ENCODE measurements around the gene AMBRA1.

Gene AMBRA1

DNA sequence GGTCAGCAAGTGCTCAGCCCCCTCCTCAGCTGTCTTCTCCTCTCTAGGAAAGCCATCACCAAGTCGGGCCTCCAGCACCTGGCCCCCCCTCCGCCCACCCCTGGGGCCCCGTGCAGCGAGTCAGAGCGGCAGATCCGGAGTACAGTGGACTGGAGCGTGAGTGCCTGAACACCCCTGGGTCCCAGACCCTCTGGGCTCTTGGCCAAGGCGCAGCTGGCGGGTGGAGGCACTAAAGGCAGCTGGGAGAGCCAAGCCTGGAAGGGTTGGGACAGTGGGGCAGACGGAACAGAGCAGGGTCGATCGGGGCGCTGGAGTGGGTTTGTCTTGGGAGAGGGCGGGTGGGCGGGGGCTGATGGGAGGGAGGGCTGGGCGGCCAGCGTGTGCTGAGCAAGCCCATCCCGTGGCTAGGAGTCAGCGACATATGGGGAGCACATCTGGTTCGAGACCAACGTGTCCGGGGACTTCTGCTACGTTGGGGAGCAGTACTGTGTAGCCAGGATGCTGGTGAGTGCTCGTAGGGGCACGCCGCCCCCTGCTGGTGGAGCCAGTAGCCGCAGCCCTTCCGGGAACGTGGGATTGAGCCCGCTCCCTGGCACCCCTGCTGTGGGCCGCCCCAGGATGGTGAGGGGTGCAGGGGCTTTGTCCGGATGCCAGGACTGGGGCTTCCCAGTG, 226.4 kb downstream of the AMBRA1 start:
- DNase-seq (ENCODE audit: low read depth) = peak; percentile 67

DNA sequence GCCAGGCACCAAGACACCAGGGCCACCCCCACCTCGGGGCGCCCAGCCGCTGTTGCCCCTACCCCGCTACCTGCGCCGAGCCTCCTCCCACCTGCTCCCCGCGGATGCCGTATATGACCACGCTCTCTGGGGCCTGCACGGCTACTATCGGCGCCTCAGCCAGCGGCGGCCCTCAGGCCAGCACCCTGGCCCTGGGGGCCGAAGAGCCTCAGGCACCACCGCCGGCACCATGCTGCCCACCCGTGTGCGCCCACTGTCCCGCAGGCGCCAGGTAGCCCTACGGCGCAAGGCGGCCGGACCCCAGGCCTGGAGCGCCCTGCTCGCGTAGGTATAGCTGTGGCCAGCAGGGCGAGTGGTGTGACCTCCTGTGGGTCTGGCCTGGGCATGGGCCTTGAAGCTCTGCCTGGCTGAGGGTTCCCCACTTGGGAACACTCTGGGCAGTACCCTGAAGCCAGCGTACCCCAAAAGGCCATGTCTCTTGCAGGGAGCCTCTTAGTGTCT, 227.1 kb downstream of the AMBRA1 start:
- no peak for DNase-seq (ENCODE audit: low read depth)

DNA sequence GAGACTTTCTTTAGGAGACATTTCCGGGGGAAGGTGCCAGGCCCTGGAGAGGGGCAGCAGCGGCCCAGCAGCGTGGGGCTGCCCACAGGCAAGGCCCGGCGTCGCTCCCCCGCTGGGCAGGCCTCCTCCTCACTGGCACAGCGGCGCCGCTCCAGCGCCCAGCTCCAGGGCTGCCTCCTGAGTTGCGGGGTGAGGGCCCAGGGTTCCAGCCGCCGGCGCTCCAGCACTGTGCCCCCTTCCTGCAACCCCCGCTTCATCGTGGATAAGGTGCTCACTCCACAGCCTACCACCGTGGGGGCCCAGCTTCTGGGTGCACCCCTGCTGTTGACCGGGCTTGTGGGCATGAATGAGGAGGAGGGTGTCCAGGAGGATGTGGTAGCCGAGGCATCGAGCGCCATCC, 227.6 kb downstream of the AMBRA1 start:
- no peak for DNase-seq (ENCODE audit: low read depth)

DNA sequence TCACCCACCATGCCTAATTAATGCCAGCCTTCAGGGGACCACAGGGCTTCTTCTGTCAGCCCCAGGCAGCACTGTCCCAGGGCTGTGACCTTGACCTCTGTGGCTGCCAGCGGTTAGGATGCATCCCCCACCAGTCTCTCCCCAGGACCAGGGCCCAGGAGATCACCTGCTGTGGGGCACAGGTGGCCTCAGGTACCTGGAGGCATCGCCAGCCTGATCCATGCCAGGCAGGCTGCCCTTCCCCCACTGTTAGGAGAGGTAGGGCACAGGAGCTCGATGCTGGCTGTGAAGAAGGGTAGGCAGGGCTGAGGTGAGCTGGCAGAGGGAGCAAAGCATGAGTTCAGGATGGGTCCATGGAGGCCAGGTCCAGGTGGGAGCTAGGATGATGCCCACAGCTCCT, 229.0 kb downstream of the AMBRA1 start:
- no peak for DNase-seq (ENCODE audit: low read depth)

DNA sequence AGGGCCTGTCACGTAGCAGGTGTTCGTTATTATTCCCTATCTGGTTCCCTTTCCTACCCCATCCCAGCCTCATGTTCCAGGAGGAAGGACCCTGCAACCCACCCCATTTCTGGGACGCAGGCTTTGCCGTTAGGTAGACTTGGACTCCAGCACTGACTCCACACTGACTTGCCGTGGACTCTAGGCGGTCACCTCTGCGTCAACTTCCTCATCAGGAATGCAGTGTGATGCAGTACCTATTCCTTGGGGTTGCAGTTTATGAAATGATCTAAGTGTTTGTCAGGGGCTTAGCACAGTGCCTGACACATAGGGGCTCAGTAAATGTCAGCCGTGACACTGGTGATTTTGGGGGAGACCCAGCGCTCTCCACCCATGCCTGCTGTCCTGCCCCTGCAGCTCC, 229.8 kb downstream of the AMBRA1 start:
- DNase-seq (ENCODE audit: low read depth) = no peak

DNA sequence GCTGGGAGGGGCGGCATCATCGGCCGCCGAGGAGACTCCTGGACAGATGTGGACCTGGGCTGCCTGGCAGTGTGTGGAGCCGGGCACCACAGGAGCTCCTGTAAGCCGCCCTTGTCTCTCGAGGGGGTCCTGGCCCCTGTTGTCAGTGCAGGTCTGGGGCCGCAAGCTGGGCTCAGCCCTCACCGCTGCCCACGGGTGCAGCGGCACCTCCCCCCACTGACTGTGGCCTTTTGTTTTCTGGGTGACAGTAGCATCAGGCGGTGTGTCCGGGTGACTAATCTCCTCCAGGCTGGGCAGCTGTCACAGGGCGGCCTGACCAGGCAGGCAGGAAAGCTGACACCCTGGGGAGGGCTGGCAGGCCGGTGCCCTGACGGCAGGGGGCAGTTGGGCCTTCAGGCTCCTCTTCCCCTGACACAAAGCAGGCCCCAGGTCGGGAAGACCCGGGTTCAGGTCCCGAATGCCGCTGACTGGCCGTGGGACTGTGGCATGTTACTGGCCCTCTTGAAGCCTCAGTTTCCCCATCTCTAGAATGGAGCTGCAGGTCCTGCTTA, 230.3 kb downstream of the AMBRA1 start:
- no peak for DNase-seq (ENCODE audit: low read depth)

DNA sequence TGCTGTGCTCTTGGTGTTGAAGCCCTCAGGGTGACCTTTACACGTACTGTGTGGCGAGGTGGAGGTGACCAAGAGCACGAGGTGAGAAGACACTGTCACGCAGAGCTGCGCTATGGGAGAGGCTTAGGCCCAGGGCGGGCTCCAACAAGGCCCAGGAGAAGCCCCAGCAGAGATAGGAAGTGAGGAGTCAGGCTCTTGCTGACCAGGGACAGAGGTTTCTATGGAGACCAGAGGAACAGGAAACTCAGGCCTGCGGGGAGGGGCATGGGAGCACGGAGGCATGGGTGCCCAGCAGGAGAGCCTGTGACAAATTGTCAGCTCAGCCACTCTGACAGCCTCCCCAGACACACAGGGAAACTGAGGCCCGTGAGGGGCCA, 230.8 kb downstream of the AMBRA1 start:
- no peak for DNase-seq (ENCODE audit: low read depth)

DNA sequence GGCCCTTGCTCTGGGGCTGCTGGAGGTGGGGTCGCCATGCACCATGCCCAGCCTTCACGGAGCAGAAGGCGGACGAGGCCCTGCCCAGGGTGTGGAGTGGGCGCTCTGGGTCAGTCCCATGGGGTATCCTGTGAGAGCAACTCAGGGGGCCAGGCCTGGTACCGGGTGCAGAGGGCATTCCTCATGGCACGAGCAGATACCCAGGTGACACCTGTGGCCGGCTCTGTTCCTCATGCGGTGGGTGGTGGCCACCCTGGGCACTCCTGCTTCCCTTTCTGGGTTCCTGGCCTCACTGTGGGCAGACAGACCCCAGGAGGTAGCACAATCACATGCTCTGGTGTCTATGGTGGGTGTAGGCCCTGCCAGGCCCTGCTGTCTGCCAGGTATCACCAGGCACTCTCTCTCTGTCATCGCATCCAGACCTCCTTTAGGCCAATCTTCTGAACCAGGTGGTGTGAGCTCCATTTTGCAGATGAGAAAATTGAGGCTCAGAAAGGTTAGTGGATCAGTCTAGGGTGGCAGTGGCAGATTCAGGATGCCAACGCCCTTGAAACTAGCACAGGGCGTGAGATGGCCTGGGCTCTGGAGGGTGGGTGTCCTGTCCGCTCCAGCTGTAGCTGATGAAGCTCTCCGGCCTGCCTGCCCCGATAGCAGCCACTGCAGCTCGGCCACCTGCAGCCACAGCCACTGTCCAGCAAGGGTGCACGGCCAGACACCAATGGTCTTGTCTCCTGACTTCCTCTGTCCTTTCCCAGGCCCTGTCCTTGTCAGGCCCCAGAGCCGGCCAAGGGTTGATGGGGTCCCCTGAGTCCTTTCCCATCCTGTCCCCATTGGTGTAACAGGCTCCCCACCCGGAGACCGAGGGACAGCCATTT, 231.4 kb downstream of the AMBRA1 start:
- DNase-seq (ENCODE audit: low read depth) = no peak

DNA sequence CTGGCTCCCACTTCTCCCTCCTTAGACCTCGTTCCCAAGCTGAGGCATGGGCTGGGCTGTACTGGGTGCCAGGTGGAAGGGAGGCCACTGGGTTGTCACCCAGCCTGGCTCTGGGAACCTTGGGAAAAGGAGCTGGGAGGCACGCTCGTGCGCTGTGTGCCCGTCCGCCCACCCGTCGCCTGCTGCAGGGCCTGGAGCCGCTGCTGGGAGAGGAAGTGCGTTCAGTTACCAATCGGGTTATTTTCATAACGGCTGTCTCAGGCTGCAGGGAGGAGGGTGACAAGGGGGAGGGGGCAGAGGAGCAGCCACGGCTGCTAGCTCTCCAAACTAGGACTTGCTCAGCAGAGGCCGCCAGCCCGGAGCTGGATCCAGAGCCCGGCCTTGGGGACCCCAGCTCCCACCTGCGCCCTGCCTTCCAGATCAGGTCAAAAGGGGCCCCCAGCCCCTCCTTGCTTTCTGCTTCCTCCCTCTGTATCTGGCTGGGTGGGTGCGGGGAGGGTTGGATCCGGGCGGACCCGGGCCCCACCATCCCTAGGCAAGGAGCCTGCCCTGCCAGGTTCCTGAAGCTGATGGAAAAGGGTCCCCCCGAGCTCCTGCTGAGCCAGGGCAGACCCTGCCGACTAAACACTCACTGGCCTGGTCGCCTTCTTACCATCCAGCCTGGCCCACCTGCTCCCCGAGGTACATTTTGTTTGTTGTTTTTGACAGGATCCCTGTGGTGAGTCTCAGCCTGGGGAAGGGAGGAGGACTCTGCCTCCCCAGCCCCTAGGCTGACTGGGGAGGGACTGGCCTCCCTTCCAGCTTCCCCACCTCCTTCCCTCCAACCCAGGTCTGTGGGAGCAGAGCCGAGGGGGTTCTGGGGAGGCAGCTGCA, 232.3 kb downstream of the AMBRA1 start:
- no peak for DNase-seq (ENCODE audit: low read depth)

DNA sequence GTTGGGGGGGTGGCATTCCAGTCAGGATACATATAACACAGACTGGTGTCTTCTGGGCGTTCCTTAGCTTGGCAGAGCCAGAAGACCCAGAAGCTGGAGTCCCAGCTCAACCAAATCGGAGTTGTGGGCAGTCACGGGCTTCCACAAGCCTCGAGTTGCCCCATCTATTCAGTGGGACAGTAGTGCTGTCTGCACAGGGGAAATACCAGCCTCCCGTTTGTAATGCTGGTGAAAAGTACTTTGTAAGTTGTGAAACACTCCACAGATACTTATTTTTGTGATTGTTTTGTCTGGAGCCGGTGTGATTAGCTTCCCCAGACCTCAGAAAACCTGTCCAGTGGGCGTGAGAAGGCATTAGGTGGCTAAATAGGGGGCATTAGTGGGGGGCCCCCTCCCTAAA, 232.9 kb downstream of the AMBRA1 start:
- DNase-seq (ENCODE audit: low read depth) = no peak

DNA sequence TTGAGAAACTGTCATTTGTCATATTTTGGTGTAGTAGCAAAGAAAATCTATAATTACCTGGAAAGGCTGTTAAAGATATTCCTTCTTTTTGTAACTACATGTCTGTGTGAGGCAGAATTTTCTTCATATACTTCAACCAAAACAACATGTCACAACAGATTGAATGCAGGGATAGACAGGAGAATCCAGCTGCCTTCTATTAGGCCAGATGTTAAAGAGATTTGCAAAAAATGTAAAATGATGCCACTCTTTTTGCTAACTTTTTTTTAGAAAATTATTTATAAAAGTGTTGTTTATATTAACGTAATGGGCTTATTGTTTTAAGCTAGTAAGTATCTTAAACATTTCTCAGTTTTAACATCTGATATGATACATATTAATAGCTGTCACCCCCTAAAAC, 233.9 kb downstream of the AMBRA1 start:
- no peak for DNase-seq (ENCODE audit: low read depth)

DNA sequence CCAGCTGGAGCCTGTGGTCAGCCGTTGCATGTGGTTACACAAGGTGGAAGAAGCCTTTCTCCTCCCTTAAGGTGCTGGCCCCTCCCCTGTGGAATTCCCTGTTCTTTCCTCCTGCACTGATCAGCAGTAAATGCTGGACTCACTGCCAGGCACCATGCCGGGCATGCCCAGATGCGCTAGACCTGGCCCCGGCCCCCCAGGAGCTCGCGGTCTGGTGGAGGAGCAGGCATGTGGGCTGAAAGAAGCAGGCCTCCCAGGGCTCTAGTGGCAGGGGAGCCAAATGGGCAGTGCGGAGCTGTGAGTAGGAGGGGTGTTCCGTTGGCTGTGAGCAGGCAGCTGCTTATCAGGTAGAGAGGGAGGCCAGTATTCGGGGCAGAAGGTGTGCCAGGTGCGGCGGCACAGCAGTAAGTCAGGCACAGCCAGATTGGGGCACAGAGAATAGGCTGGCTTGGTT, 236.3 kb downstream of the AMBRA1 start:
- DNase-seq (ENCODE audit: low read depth) = no peak

DNA sequence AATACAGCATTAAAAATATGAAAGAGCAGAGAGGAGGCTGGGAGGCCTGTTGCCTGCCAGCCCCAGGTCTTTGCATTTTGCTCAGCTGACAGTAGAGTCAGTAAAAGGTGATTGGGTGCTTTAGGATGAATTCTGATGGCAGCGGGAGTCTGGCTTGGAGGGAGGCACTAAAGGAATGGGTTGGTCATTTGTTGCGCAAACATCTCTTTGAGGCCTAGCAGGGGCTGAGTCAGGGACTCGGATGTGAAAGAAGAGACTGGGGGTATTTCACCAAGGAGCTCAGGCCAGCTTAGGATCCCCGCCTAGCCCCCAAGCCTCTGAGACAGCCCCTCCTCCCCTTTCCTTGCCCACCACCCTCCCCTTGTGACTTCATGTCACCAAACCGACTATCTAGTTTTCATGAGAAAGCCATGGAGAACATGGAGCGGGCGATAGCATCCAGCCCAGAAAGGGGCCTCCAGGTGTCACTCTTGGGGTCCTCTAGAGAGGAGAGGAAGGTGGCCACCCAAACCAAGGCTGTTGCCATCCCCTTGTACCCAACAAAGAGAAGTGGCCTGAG, 236.8 kb downstream of the AMBRA1 start:
- DNase-seq (ENCODE audit: low read depth) = no peak

DNA sequence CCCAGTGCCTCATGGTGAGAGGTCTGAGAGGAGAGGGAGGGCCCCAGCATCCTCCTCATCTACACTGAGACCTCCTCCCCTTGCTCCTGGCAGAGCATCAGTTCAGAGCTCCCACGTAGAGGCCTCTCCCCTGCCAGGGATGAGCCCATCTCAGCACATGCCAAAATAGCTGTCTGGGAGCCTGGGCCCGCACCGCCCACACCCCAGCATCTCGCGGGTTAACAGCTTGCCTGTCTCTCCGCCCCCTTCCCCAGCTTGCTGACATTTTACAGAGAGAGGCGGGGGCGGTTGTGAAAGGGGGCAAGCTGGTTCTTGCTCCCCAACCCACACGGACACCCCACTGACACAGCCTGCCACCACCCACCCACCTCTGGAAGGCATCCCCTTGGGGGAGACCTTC, 240.1 kb downstream of the AMBRA1 start:
- no peak for DNase-seq (ENCODE audit: low read depth)

DNA sequence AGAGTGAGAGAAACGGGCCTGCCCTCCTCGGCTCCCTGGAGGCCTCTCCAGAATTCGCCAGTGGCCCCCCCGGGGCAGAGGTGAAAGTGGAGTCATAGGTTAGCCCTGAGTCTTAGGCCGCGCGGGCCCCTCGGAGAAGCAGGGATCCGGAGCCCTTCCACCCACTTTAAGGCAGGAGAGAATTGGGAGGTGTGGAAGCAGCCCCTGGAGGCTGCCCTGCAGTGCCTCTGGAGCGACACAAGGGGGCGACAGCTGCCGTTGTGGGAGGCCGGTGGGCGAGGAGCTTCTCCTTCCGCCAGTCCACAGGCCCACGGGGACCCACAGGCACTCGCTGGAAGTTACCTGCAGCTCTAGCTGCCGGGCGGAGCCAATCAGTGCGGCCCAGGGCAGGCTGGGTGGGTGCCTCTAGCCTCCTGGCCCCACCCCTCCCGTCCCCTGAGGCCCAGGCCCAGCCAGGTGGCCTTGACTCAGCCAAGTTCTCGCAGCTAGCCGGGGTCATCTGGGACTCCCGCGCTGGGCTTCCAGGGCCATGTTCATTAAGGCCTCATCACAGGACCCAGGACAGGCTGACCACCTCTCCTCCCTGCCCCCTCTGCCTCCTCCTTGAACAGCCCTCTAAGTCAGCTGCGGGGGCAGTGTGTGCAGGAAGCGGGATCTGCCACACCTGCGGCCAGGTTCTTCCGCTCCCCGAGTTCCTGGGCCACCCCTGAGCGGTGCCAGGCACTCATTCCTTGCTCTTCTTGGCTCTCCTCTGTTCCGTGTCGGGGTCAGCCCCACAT, 241.6 kb downstream of the AMBRA1 start:
- peak; percentile 64 for DNase-seq (ENCODE audit: low read depth)

DNA sequence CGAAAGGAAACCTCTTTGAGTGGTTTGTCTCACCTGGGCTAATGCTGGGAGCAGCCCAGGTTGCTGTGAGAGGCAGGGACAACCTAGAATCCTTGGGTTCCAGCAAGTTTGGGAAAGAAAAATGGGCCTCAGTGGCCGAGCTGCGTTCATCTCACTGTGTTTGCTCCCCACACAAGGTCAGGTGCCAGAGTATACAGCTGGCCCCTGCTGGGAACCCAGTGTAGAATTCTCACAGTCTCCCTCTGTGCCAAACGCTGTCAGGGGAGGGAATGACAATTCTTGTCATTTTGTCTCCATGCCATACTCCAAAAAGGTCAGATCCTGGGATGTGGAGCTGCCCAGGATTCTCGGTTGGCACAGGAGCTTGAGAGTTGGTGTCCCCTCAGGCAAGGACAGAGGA, 242.2 kb downstream of the AMBRA1 start:
- no peak for DNase-seq (ENCODE audit: low read depth)

DNA sequence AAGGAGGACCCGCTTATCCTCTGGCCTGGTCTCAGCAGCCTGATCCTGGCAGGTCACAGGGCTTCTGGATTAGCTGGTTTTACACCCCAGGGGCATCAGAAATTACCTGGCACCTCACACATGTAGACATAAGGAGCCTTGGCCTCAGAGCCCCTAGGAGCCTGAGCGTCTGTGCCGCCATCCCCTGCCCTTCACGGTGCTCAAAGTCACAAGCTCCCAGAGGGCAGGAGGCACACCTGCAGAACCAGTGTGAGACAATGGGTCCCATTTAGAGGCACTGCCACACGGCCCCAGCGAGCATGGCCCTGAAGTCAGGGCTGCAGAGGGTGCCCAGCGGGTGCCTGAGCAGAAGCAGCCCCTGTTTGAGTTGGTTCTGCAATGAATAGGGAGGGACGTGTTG, 242.7 kb downstream of the AMBRA1 start:
- DNase-seq (ENCODE audit: low read depth) = no peak

DNA sequence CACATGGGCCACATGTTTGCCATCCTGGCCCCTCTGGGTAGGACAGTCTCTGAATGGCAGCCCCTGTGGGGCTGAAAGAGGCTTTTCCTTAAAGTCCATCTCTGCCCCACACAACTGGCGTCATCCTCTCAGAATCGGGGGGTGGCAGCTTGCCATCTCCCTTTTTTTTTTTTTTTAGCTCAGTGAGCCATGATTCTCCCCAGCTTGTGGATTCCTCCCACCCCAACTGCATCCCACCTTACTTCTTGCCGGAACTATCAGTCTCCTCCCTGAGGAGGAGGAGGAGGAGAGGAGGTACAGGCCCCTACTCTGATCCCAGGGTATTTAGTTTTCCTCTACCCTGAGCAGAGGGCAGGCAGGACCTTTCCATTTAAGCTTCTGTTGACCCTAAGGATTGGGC, 243.1 kb downstream of the AMBRA1 start:
- DNase-seq (ENCODE audit: low read depth) = no peak

DNA sequence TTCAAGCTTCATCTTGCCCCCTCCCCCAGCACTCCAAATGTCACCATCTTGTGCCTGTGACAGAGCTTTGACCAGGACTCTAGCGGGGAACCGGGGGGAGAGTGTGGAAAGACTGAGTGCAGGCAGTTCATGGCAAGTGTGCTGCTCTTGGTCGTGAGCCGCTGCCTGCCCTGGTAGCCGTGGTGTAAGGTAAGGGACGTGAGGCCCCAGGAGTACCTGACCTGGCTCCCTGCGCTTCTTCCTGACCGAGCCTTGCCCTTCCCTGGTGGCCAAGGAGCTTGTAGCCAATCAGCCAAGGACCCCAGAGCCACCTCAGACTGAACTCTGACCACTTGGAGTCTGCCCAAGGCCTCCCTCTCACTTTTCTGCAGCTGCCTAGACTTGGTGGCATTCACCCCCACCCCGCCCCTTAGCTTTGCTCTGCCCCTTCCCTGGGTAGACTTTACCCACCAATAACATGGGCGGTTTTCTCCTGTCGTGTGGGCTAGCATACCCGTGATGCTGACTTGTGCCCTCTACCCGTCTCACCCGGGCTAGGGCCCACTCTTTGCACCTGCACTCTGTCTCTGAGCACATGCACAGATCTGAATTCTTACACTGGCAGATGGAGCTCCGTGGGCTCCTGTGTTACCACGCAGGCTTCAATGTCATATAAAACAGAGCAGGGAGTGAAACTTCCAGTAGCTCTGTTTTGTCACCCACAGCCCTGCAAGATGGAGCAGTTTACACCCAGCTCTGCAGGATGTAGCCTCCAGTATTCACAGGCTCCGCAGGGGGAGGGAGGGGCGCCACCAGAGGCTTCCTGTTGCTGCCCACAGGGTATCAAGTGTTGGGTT, 245.0 kb downstream of the AMBRA1 start:
- DNase-seq (ENCODE audit: low read depth) = peak; percentile 48

Measured in stimulated activated CD8-positive, alpha-beta memory T cell treated with anti-CD3 and anti-CD28 coated beads, Interleukin-12 subunit alpha, Interleukin-12 subunit beta, amount 100 ng/mL, for 1 hour (primary cell).